Nasal cavity respiratory epithelium epithelial cell of viscerocranial mucosa (primary cell): ENCODE results near the gene MTMR1. TPM values are rescaled to one million over a fixed set of nuclear protein-coding genes. Genes with fewer than 3 reads are reported as not detected.

Experiments used
- total RNA-seq: library from RNA; depleted of rRNA; stranded (reverse); fragments of >200 nt; gene quantifications from 2 replicates; pipeline ENCODE4 v1.2.3, GENCODE V29; 2014

MTMR1 gene
- total RNA-seq, result 12.0 and 32.8 TPM in 2 replicates

GRCh38 chrX:150692831-150693724, at the start of gene MTMR1:
Gene MTMR1, plus strand, starts transcription at chrX:150693396. Its CDS starts 135 bp downstream, at chrX:150693531.

Other genes with a start within 250 kb of the MTMR1 start
- gene MTM1, start 124.8 kb upstream of the MTMR1 start, total RNA-seq, result 20.1 and 21.2 TPM in 2 replicates
- 6.2 and 15.2 TPM in 2 replicates for gene CD99L2, start 205.3 kb downstream of the MTMR1 start, total RNA-seq